Measurements from ENCODE around the gene RAPGEF6.

DNA sequence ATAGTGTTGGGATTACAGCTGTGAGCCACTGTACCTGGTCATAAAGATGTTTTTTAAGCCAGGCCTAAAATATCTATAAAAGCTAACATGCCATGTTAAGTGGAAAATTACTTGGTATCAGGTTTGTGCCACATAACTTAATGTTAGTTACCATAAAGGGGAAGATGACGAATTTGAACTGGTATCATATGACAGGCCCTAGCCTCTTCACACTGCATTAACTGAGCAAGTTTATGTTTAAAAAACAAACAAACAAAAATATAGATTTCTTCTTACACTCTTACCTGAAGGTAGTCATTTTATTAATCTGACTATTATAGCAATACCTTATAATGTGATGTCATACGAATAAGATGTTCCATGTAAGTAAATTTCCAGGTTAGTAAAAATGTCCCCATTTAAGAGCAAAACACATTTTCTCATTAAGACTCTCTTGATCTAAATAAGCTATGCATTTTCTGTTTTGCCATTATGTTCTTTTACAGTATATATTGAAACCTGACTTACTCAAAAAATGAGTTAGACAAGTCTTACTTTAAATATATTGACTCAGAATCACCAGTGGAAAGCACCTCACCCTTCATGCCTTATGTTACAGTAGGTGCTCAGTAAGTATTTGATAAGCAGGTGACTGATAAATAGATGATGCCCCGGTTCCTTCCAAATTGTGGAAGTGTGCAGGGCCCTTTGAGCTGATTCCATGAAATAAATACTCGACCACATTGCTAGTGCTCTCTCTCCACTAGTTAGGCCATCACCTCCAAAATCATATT is 245.7 kb downstream of the RAPGEF6 start:
- TF ChIP-seq CTCF (IDR thresholded peaks at IDR 0.05) (no peak), POLR2A (IDR thresholded peaks at IDR 0.05; ENCODE audit: low read depth) (no peak), EP300 (IDR thresholded peaks at IDR 0.05) (no peak)
